ENCODE data around the gene FLOT2.
"Not testable (repeated sequence)": the region's sequence is repeated elsewhere in the genome, so short reads cannot be mapped to it uniquely, and the experiment has no call there.

Gene FLOT2

GRCh38 chr17:28842282-28843012 lies 55.1 kb downstream of the FLOT2 start, which contains the start of gene FAM222B:
FAM222B (minus strand) TSS chr17:28842790; CDS start chr17:28766667, 76,123 bp downstream.
- peak; percentile 90 for DNase-seq (ENCODE audit: low read depth)

DNA sequence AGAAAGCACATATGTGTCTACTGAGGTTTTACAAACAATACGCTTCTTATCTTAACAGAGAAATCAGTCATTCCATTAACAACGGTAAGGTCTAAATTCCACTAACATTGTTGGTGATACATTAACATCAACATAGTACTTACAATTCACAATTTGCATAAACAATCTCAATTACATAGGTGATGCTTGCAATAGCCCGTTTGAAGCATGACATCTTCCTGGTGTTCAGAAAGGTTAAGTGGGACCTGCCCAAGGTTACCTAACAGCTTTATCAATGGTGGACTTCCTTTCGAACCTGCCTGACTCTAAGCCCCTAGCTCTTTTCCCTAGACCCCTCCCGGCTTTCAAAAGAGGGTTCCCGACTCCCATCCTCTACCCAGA lies 55.6 kb downstream of the FLOT2 start:
- no peak for DNase-seq (ENCODE audit: low read depth)

DNA sequence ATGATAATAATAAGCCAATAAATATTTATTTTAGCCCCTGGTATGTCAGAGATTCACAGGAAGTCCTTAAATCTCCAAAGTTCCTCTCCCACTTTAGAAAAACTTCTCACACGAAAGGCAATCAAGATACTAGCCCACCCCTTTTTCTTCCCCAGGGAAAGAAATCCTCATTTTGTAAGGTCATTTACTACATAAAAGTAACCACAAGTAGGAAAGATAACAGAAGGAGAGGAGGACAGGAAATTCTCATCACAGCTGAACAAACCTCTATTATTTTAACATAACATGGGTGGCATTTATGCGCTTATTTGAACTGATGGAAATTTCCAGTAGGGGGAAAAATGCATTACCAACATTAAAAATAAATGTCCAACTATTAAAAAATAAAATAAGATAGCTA lies 58.3 kb downstream of the FLOT2 start:
- no peak for DNase-seq (ENCODE audit: low read depth)

GRCh38 chr17:28836541-28836940 lies 61.0 kb downstream of the FLOT2 start:
- not testable (repeated sequence) for DNase-seq (ENCODE audit: low read depth)

- no peak for DNase-seq (ENCODE audit: low read depth)
Observed at GRCh38 chr17:28834420-28834819, 63.1 kb downstream of the FLOT2 start.
